Measurements from ENCODE around the gene KRT28. TPM values are rescaled to one million over a fixed set of nuclear protein-coding genes. Genes with fewer than 3 reads are reported as not detected.

KRT28 gene
- total RNA-seq, 1 donor from 2014 or later: not detected

GRCh38 chr17:40812639-40813038, 12.9 kb upstream of the KRT28 start:
- Mint-ChIP-seq H3K27ac (no peak overlapping the region), H3K4me3 (no peak overlapping the region), H3K9me3 (no peaks in the 10 kb centered on the region), H3K4me1 (ENCODE audit: unreplicated experiment) (no peaks in the 10 kb centered on the region), H3K27me3 (peaks cover 51% of the 10 kb centered on the region), H3K36me3 (peaks cover 20% of the 10 kb centered on the region)
- DNase-seq (ENCODE audit: extremely low spot score, unreplicated experiment): no peak
- TF ChIP-seq, protein P1, sequence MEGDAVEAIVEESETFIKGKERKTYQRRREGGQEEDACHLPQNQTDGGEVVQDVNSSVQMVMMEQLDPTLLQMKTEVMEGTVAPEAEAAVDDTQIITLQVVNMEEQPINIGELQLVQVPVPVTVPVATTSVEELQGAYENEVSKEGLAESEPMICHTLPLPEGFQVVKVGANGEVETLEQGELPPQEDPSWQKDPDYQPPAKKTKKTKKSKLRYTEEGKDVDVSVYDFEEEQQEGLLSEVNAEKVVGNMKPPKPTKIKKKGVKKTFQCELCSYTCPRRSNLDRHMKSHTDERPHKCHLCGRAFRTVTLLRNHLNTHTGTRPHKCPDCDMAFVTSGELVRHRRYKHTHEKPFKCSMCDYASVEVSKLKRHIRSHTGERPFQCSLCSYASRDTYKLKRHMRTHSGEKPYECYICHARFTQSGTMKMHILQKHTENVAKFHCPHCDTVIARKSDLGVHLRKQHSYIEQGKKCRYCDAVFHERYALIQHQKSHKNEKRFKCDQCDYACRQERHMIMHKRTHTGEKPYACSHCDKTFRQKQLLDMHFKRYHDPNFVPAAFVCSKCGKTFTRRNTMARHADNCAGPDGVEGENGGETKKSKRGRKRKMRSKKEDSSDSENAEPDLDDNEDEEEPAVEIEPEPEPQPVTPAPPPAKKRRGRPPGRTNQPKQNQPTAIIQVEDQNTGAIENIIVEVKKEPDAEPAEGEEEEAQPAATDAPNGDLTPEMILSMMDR (conservative IDR thresholded peaks at IDR 0.05): no peak

DNA sequence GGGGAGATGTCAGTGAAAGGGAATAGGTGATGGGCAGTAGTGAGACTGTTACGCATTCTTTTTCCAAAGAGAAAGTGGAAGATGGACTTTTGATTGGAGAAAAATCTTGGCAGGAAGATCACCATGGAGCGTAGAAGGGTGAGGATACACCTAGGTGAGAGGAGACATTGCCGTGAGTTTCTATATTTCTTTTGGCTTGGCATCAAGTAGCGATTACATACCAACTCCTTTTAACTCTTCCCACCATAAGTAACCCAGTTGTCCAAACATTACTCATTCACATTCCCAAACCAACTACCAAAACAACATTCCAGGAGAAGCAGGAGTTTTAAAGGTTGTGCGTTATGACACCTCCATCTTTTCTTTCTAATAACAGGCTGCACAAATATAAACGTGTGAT, 10.7 kb upstream of the KRT28 start:
- TF ChIP-seq, protein P1 (conservative IDR thresholded peaks at IDR 0.05): no peak
- H3K4me3 Mint-ChIP-seq: no peak overlapping the region

GRCh38 chr17:40809721-40810421, 10.1 kb upstream of the KRT28 start:
- DNase-seq (ENCODE audit: extremely low spot score, unreplicated experiment): no peak
- H3K4me3 Mint-ChIP-seq: no peak overlapping the region
- TF ChIP-seq, protein P1 (conservative IDR thresholded peaks at IDR 0.05): no peak
- peaks cover 72% of the 10 kb centered on the region for H3K27me3 Mint-ChIP-seq
- no peaks in the 10 kb centered on the region for H3K9me3 Mint-ChIP-seq
- H3K4me1 Mint-ChIP-seq (ENCODE audit: unreplicated experiment): no peaks in the 10 kb centered on the region
- no peaks in the 10 kb centered on the region for H3K36me3 Mint-ChIP-seq
- no peak overlapping the region for H3K27ac Mint-ChIP-seq

More for the DNA sequence above, 10.7 kb upstream of the KRT28 start:
- peaks cover 65% of the 10 kb centered on the region for H3K27me3 Mint-ChIP-seq
- no peak for DNase-seq (ENCODE audit: extremely low spot score, unreplicated experiment)
- H3K27ac Mint-ChIP-seq: no peak overlapping the region
- no peaks in the 10 kb centered on the region for H3K4me1 Mint-ChIP-seq (ENCODE audit: unreplicated experiment)
- no peaks in the 10 kb centered on the region for H3K9me3 Mint-ChIP-seq
- H3K36me3 Mint-ChIP-seq: peaks cover 5% of the 10 kb centered on the region

GRCh38 chr17:40806131-40806530, 6.4 kb upstream of the KRT28 start:
- no peak overlapping the region for H3K27ac Mint-ChIP-seq
- H3K27me3 Mint-ChIP-seq: peaks cover 52% of the 10 kb centered on the region
- H3K4me1 Mint-ChIP-seq (ENCODE audit: unreplicated experiment): peaks cover 4% of the 10 kb centered on the region
- no peaks in the 10 kb centered on the region for H3K36me3 Mint-ChIP-seq
- H3K4me3 Mint-ChIP-seq: no peak overlapping the region
- TF ChIP-seq, protein P1 (conservative IDR thresholded peaks at IDR 0.05): no peak
- H3K9me3 Mint-ChIP-seq: no peaks in the 10 kb centered on the region
- no peak for DNase-seq (ENCODE audit: extremely low spot score, unreplicated experiment)

DNA sequence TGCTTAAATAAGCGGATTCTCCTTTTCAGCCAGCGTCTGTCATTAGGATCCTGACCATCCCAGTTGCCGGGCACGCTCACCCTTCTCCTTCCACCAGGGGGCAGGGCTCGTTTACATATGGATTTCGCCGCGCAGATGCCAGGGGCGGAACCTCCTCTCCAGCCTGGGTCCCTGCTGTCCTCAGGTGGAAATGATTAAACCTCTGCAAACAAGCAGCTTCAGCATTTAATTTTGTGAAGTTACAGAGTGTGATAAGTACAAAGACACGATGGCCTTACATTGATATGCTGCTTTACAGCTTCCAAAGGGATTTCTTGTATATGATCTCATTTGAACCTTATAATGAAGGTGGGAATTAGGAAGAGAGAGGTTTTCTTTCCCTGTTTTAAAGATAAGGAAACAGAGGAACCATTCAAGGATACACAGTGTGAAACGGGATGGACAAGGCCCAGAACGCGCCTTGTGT, 3.9 kb upstream of the KRT28 start:
- TF ChIP-seq, protein P1 (conservative IDR thresholded peaks at IDR 0.05): peak; percentile 96
- no peaks in the 10 kb centered on the region for H3K36me3 Mint-ChIP-seq
- DNase-seq (ENCODE audit: extremely low spot score, unreplicated experiment): peak; percentile 84
- H3K9me3 Mint-ChIP-seq: no peaks in the 10 kb centered on the region
- peak overlapping the region; percentile 48 for H3K4me3 Mint-ChIP-seq
- peak overlapping the region; percentile 62 for H3K27ac Mint-ChIP-seq
- peaks cover 41% of the 10 kb centered on the region for H3K27me3 Mint-ChIP-seq
- H3K4me1 Mint-ChIP-seq (ENCODE audit: unreplicated experiment): peaks cover 4% of the 10 kb centered on the region

Measured in type B pancreatic cell (in vitro differentiated cells).